GM12892 (cell line): ENCODE results near the gene ANKH.

Experiments used
- POLR2A ChIP-seq: IDR thresholded peaks from 2 replicates; pipeline ENCODE4 v1.6.1; 2011; ENCODE audit warnings: low read depth, low read length, control low read depth
- POLR2AphosphoS5 ChIP-seq: IDR thresholded peaks from 2 replicates; pipeline ENCODE4 v1.6.1; 2011; ENCODE audit warnings: low read depth, low read length, control low read depth

GRCh38 chr5:14757850-14758249 is 113.7 kb downstream of the ANKH start:
- no peak for TF ChIP-seq POLR2AphosphoS5
- TF ChIP-seq POLR2A: no peak
